ENCODE results near the gene FLNC.

DNA sequence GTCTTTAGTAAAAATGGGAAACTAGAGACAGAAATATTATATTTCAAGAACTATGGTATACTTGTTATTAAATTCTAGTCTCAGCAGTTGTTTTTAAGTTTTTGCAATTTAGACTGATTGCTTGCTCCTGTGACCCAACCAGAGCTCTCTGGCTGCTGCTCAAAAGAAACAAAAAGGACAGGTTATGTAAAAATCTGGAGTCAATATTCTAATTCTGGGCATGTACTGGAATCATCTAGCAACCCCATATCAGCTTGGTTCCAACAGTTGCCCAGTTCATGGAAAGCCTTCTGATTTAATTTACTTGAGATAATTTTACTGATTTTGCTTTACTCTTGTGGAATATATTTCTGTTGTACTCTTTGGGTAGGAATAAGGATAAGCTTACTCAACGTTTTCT is 70.0 kb downstream of the FLNC start:
- TF ChIP-seq FOXA1 (IDR thresholded peaks at IDR 0.05) = no peak
- TF ChIP-seq FOXM1 (IDR thresholded peaks at IDR 0.05; ENCODE audit: borderline replicate concordance) = no peak
- no peak for TF ChIP-seq ELF4 (IDR thresholded peaks at IDR 0.05)
- no peak for TF ChIP-seq BHLHE40 (IDR thresholded peaks at IDR 0.05; ENCODE audit: borderline replicate concordance)
- TF ChIP-seq SP1 (IDR thresholded peaks at IDR 0.05) = no peak
- TF ChIP-seq, protein P1, sequence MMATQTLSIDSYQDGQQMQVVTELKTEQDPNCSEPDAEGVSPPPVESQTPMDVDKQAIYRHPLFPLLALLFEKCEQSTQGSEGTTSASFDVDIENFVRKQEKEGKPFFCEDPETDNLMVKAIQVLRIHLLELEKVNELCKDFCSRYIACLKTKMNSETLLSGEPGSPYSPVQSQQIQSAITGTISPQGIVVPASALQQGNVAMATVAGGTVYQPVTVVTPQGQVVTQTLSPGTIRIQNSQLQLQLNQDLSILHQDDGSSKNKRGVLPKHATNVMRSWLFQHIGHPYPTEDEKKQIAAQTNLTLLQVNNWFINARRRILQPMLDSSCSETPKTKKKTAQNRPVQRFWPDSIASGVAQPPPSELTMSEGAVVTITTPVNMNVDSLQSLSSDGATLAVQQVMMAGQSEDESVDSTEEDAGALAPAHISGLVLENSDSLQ (IDR thresholded peaks at IDR 0.05) = no peak
- no peak for TF ChIP-seq SUZ12 (IDR thresholded peaks at IDR 0.05)
- TF ChIP-seq CTBP1 (IDR thresholded peaks at IDR 0.05; ENCODE audit: borderline replicate concordance) = no peak
- no peak for TF ChIP-seq HDGF (IDR thresholded peaks at IDR 0.05; ENCODE audit: borderline replicate concordance)
- no peak for TF ChIP-seq ARNT (IDR thresholded peaks at IDR 0.05)
